Fibroblast of peridontal ligament (primary cell): Measurements from ENCODE around the gene PATJ.
A peak's percentile ranks its signal among the peaks of the same experiment; 100 is the strongest.
"Not testable (repeated sequence)": the region's sequence is repeated elsewhere in the genome, so short reads cannot be mapped to it uniquely, and the experiment has no call there.

Source experiments
- DNase-seq: peaks from one replicate; pipeline ENCODE4 v3.0.0-alpha.2; 2010; ENCODE audit errors: extremely low read depth

The PATJ gene

DNA sequence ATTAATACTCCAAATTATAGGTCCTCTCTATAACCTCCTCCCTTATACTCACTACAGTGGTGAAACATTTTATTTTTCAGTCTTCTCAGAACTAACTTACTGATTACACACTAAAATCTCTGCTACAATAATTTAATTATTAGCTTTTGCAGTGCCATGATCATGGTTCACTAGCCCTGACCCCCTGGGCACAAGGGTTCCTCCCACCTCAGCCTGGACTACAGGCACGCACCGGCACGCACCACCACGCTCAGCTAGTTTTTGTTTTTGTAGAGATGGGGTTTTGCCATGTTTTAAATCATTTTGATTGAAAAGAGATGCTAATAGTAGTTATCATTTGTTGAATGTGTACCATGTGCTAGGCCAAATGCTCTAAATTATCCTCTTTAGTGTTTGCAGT lies 6.3 kb downstream of the PATJ start:
- no peak for DNase-seq

DNA sequence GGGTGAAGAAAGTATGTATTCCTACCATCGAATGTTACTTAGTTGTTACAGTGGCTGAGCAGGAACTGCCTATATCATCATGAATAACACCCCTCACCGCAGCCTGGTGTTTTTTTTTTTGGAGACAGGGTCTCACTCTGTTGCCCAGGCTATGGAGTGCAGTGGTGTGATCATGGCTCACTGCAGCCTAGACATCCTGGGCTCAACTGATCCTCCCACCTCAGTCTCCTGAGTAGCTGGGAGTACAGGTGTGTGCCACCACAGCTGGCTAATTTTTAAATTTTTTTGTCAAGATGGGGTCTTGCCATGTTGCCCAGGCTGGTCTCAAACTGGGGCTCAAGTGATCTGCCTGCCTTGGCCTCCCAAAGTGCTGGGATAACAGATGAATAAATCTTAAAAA lies 7.3 kb downstream of the PATJ start:
- no peak for DNase-seq

DNA sequence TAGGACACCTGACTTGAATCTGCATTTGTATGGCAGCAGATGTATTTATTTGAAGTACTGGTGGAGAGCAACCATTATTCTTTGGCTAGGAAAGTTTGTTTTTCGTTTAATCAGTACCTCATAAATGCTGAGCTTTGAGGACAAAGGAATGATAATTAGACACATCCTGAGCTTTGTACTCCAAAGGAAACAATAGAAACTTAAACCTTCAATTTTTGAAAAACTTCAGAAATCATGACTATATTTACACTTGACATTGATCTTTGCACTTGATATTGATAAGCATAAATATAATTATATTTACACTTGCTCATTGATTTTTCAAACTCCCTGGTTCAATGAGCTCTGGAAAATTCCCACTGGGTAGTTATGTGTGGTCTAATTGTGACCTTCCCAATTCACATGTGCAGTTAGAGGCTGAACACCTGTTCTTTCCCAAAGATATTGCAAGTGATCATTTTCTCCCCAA lies 10.7 kb downstream of the PATJ start:
- no peak for DNase-seq

- no peak for DNase-seq
Observed at GRCh38 chr1:61753998-61754508, 11.8 kb downstream of the PATJ start.

GRCh38 chr1:61754545-61754944 lies 12.3 kb downstream of the PATJ start:
- no peak for DNase-seq

DNA sequence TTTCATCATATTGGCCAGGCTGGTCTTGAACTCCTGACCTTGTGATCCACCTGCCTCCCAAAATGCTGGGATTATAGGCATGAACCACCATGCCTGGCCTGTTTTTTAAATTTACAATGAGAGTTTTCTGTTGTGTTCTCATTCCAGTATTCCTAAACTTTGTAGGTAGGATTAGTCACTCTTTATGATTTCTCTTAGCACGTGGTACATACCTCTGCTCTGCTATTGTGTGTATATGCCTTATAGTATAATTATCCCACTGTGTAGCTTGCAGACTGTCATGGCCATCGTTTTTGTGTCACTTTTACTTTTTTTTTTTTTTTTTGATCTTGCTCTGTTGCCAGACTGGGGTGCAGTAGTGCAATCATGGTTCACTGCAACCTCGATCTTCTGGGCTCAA lies 14.5 kb downstream of the PATJ start:
- DNase-seq = no peak

- DNase-seq = peak; percentile 79
Observed at GRCh38 chr1:61757950-61758349, 15.7 kb downstream of the PATJ start.

- no peak for DNase-seq
Observed at GRCh38 chr1:61770131-61770530, 27.9 kb downstream of the PATJ start.

DNA sequence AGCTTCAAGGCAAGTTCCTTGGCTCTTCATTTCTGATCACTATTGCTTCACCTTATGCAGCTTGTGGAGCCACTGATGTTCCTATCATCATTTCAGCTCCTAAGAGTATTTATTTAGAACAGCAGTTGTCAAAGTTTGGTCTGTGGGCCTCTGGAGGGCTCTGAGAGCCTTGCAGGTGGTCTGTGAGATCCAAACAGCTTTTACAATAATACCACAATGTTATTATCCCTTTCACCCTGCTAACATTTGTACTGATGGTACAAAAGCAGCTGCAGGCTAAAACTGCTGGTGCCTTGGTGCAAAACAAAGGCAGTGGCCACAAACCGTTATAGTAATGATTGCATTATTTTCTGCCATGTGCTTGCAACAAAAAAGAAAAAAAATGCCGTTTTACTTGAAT lies 33.8 kb downstream of the PATJ start:
- no peak for DNase-seq

- DNase-seq = no peak
Observed at GRCh38 chr1:61779231-61779630, 37.0 kb downstream of the PATJ start.

DNA sequence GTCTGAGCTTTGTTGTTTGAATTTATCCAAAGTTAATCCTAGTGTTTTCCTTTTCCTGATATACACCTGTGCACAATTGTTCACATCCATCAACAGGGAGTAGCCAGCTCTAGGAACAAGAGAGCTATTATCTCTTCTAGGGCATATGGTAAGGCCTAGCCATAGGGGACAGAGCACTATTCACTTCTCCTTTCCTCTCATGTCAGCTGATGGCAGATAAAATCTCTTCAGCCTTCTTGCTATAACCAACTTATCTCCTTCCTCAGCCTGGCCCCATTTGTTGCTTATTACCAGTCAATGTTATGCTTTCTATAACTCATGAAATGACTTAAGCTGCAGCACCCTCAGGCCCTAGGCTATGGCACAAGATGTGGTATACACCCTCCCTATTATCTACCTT lies 38.9 kb downstream of the PATJ start:
- no peak for DNase-seq

DNA sequence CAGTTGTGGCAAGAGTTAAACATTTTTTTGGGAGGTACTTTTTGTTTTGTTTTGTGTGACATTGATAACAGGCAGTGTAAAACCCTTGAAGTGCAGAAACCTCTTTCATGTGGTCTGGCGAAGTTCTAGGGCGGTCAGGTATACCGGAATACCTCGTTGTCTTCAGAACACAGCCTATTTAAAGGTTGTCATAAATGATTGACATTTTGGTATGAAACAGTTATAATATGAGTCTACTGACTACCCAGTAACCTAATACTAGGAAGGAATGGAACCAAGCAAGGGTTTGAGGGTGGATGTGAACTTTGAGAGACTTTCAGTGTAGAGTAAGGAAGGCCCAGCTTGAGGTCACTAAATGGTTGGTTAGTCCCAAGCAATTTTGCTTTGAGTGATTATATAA lies 40.5 kb downstream of the PATJ start:
- DNase-seq = no peak

DNA sequence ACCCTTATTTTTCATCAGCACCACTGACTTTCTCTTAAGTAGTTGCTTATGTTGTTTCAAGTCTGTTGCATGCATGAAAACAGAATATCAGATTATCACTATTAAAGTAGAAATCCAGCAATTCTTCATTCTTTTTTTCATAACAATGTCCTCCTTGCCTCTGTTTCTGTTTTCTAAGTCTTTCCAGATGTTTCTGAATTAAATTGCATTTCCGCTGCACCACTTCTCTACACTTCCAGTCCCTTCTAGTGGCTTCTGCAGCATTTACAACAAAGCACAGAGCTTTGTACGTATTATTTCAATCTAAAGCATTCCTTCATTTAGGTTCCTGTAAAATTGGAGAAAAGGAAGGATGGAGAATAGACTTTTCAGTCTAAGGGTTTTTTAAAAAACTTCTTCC lies 42.4 kb downstream of the PATJ start:
- DNase-seq = no peak

DNA sequence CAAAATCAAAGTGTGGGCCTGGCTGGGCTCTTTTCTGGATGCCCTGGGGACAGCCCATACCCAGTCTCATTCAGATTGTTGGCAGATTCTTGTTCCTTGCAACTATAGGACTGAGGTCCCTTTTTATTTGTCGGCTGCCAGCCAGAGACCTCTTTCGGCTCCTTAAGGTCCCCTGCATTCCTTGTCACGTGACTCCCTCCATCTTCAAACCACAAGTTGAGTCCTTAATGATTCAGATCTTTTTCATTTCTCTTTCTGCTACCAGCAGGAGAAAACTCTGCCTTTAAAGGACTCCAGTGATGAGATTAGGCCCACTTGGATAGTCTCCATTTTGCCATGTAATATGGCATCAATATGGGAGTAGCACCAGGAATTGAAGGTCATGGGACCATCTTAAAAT lies 48.6 kb downstream of the PATJ start:
- DNase-seq = no peak

DNA sequence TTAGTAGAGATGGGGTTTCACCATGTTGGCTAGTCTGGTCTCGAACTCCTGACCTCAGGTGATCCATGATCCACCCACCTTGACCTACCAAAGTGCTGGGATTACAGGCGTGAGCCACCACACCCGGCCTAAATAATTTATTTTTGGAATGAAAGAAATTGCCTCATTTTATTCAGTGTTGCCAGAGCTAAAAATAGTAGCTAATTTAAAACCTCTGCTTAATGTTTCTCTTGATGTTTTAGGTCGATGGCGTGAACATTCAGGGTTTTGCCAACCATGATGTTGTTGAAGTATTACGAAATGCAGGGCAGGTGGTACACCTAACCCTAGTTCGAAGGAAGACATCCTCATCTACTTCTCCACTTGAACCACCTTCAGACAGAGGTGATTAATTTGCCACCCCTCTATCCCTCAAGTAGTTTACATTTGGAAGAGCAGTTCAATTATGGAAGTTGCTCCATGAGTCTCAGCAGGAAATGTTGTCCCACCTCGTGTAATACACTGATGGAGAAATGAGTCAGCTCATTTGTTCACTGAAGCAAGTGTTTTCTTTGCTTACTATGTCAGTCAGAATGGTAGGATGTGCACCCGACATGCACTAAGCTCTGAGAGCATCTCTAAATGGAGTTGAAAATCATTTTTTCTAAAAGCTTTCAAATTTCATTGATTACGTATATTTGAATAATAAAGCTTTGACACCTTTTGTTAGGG lies 54.9 kb downstream of the PATJ start:
- no peak for DNase-seq

DNA sequence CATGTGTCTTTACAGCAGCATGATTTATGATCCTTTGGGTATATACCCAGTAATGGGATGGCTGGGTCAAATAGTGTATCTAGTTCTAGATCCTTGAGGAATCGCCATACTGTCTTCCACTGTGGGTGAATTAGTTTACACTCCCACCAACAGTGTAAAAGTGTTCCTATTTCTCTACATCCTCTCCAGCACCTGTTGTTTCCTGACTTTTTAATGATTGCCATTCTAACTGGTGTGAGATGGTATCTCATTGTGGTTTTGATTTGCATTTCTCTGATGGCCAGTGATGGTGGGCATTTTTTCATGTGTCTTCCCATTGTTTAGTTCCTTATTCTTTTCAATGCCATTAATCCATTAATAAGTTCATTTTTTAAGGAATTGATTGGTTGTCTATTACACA lies 58.8 kb downstream of the PATJ start:
- DNase-seq = not testable (repeated sequence)

DNA sequence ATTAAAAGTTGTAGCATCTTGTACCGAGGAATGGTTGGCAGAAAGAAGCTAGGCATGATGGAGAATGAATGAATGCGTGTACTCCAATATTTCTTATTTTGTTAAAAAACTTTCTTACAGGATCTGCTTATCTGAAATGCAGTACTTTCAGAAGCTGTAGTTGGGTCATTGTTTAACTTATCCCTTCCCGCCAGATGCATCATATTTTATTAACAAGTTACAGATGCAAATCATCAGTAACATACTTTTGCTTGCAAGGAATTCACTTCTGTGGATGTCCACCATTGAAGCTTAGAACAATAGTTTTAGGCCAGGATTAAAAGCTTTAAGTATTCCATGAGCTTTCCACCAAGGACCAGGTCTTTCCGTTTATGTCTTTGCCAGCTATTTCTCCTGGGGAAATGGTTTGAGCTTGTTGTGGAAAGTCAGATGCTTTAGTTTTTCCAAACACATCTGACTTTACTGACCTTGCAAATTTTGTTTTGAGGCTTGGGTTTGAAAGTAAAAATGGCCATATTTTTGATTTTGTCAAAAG lies 65.4 kb downstream of the PATJ start:
- peak; percentile 45 for DNase-seq

DNA sequence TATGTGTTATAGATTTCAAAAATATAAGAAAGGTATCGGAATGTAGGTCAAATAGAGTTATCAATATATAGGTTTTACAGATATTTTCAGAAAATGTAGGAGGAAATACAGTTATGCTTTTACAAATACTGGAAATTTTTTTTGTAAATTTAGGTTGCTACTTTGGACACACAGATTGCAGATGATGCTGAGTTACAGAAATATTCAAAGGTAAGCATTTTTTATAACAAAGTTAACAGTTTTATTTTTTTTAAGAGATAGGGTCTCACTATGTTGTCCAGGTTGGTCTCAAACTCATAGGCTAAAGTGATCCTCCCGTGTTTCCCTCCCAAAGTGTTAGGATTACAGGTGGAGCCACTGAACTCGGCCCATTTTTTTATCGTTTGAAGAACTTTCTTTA lies 66.0 kb downstream of the PATJ start:
- no peak for DNase-seq

DNA sequence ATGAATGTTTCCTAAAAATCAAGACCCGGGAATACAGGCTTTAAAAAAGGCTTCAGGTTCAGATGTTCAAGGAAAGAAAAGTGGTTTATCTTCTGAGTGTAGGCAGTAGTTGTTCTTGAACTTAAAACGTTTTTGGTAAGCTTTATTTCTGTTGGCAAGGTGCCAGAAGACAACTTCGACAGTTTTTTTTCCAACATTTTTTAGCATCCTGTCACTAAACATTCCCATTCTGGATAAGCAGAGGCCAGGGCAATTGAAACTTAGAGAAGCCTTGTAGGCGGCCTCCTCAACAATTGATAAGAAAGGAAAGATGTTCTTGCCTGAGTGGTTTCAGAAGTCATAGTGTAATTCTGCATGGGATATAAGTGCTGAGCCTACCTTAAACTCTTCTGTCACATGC lies 66.7 kb downstream of the PATJ start:
- peak; percentile 46 for DNase-seq

GRCh38 chr1:61812916-61813315 lies 70.6 kb downstream of the PATJ start:
- no peak for DNase-seq

- no peak for DNase-seq
Observed at GRCh38 chr1:61816191-61816590, 73.9 kb downstream of the PATJ start.

GRCh38 chr1:61818992-61819391 lies 76.7 kb downstream of the PATJ start:
- no peak for DNase-seq

DNA sequence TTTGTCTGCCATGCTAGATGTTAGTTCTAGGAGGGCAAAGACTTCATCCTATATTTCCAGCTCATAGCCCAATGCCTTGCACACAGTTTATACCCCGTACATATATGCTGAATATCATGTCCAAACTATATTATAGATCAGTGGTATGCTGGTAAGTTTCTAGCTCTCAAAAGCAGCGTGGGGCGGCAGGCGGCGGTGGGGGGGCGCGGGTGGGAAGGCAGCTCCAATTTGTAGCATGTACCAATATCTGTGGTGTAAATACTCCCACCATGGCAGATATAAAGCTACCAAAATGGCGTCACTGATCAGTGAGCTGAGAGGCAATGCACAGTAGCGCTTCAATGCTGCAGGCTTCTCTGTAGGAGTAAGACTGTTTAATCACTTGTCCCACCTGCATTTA lies 77.1 kb downstream of the PATJ start:
- no peak for DNase-seq

DNA sequence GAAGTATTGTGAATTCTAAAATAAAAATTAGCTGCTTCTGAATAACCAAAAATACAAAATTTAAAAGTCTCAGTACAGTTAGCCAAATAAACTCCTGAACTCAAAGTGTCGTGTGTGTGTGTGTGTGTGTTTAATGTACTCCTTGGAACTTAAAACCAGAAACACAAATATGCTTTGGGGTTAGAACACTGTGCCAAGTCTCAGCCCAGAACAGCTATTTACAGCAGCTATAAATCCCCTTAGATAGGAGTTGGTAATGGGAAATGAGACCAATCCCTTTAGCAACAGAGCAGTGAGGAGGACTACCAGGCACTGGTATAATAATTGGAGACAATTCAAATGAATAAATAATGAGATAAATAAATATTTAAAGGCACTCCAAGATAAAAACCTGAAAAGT lies 83.1 kb downstream of the PATJ start:
- peak; percentile 44 for DNase-seq
